K562 (cell line): ENCODE results near the gene CRYBA1. TPM values are rescaled to one million over a fixed set of nuclear protein-coding genes. Genes with fewer than 3 reads are reported as not detected.

Experiments used
- ATF4 ChIP-seq: fragments of 450-650 bp; formaldehyde crosslinking; IDR thresholded peaks from 2 replicates; pipeline ENCODE4 v1.4.0; 2022; ENCODE audit warnings: mild to moderate bottlenecking, moderate library complexity
- GTF2A2 ChIP-seq: IDR thresholded peaks from 2 replicates; pipeline ENCODE4 v1.6.1; 2016; ENCODE audit warnings: mild to moderate bottlenecking, missing genetic modification characterization, missing compliant biosample characterization
- MCM7 ChIP-seq, 2 experiments: fragments of 450-650 bp; IDR thresholded peaks; 2 replicates each; pipeline ENCODE4 v1.6.1; 2016 to 2018
- NFIX ChIP-seq: fragments of 250-450 bp; sonication (Bioruptor Pico); IDR thresholded peaks from 2 replicates; pipeline ENCODE4 v1.4.0; 2020; ENCODE audit warnings: low read depth, mild to moderate bottlenecking, moderate library complexity
- NFXL1 ChIP-seq: fragments of 450-650 bp; formaldehyde crosslinking; IDR thresholded peaks from 2 replicates; pipeline ENCODE4 v1.4.0; 2021; ENCODE audit warnings: mild to moderate bottlenecking
- SMARCC2 ChIP-seq: fragments of 450-650 bp; IDR thresholded peaks from 2 replicates; pipeline ENCODE4 v1.6.1; 2017; ENCODE audit warnings: antibody characterized with exemption, moderate library complexity, mild to moderate bottlenecking, low read depth
- TARDBP ChIP-seq: fragments of 450-650 bp; IDR thresholded peaks from 2 replicates; pipeline ENCODE4 v1.6.1; 2016
- ZBTB34 ChIP-seq: fragments of 250-450 bp; sonication (Bioruptor Pico); IDR thresholded peaks from 2 replicates; pipeline ENCODE4 v1.8.0; 2021; ENCODE audit warnings: mild to moderate bottlenecking, moderate library complexity
- ZC3H11A ChIP-seq: IDR thresholded peaks from 2 replicates; pipeline ENCODE4 v1.6.1; 2012; ENCODE audit warnings: low read depth, low read length, improper control_type of control experiment
- ZNF384 ChIP-seq: IDR thresholded peaks from 2 replicates; pipeline ENCODE4 v1.6.1; 2012; ENCODE audit warnings: low read depth, low read length, improper control_type of control experiment
- ZNF561 ChIP-seq: fragments of 450-650 bp; formaldehyde crosslinking; conservative IDR thresholded peaks from 2 replicates; pipeline ENCODE4 v1.4.0; 2020; ENCODE audit warnings: mild to moderate bottlenecking, moderate library complexity
- polyA plus RNA-seq, 8 experiments: library from polyadenylated mRNA; depleted of rRNA in 4 of 8; stranded (reverse) in 5 of 8; unstranded in 3 of 8; fragments of >200 nt; fragmentation: Nextera tagmentation in 2 of 8; fragmentation: Illumina TruSeq in 1 of 8; extraction: Ambion mirVana in 2 of 8; extraction: Trizol in 1 of 8; gene quantifications; 2 replicates each; pipeline versions ENCODE4 v1.2.1 to v1.2.3, GENCODE V29; 2011 to 2014; ENCODE audit warnings: inconsistent platforms in 1 of 8, missing spikeins in 1 of 8
- total RNA-seq, 7 experiments: library from RNA; depleted of rRNA in 6 of 7; stranded (reverse); fragments of >200 nt in 6 of 7; fragmentation: Illumina TruSeq in 2 of 7; extraction: Trizol in 2 of 7; gene quantifications; 2 replicates each; pipeline versions ENCODE4 v1.2.1 to v1.2.3, GENCODE V29; 2011 to 2021; ENCODE audit warnings: low replicate concordance in 1 of 7
- TF ChIP-seq, protein P1 (sequence below): IDR thresholded peaks from 2 replicates; pipeline ENCODE4 v1.6.1; 2012; ENCODE audit warnings: low read depth, low read length, improper control_type of control experiment, borderline replicate concordance
- TF ChIP-seq, protein P2 (sequence below), 2 experiments: fragments of 450-650 bp in 1 of 2; IDR thresholded peaks; 2 replicates each; pipeline ENCODE4 v1.6.1; 2011 to 2017; ENCODE audit warnings: low read depth in 2 of 2, antibody characterized with exemption in 1 of 2, borderline replicate concordance in 1 of 2, low read length in 1 of 2, mild to moderate bottlenecking in 1 of 2, mixed read lengths in 1 of 2; ENCODE audit not compliant: control insufficient read depth in 1 of 2
- TF ChIP-seq, protein P3 (sequence below): fragments of 450-650 bp; IDR thresholded peaks from 2 replicates; pipeline ENCODE4 v1.6.1; 2016; ENCODE audit warnings: antibody characterized with exemption
- TF ChIP-seq, protein P4 (sequence below): fragments of 450-650 bp; IDR thresholded peaks from 2 replicates; pipeline ENCODE4 v1.7.1; 2018; ENCODE audit warnings: mild to moderate bottlenecking, low read depth; ENCODE audit not compliant: partially characterized antibody

Gene CRYBA1
- total and polyA plus RNA-seq, 9 of the 15 experiments (the other 6 are each of a cell fraction or from before 2014, with no cell fraction given): not detected

GRCh38 chr17:29293890-29294579 lies 47.4 kb downstream of the CRYBA1 start, which contains the start of gene NUFIP2 (continued):
- TF ChIP-seq, protein P1, sequence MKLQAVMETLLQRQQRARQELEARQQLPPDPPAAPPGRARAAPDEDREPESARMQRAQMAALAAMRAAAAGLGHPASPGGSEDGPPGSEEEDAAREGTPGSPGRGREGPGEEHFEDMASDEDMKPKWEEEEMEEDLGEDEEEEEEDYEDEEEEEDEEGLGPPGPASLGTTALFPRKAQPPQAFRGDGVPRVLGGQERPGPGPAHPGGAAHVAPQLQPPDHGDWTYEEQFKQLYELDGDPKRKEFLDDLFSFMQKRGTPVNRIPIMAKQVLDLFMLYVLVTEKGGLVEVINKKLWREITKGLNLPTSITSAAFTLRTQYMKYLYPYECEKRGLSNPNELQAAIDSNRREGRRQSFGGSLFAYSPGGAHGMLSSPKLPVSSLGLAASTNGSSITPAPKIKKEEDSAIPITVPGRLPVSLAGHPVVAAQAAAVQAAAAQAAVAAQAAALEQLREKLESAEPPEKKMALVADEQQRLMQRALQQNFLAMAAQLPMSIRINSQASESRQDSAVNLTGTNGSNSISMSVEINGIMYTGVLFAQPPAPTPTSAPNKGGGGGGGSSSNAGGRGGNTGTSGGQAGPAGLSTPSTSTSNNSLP: no peak
- TF ChIP-seq, protein P2, sequence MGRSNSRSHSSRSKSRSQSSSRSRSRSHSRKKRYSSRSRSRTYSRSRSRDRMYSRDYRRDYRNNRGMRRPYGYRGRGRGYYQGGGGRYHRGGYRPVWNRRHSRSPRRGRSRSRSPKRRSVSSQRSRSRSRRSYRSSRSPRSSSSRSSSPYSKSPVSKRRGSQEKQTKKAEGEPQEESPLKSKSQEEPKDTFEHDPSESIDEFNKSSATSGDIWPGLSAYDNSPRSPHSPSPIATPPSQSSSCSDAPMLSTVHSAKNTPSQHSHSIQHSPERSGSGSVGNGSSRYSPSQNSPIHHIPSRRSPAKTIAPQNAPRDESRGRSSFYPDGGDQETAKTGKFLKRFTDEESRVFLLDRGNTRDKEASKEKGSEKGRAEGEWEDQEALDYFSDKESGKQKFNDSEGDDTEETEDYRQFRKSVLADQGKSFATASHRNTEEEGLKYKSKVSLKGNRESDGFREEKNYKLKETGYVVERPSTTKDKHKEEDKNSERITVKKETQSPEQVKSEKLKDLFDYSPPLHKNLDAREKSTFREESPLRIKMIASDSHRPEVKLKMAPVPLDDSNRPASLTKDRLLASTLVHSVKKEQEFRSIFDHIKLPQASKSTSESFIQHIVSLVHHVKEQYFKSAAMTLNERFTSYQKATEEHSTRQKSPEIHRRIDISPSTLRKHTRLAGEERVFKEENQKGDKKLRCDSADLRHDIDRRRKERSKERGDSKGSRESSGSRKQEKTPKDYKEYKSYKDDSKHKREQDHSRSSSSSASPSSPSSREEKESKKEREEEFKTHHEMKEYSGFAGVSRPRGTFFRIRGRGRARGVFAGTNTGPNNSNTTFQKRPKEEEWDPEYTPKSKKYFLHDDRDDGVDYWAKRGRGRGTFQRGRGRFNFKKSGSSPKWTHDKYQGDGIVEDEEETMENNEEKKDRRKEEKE (IDR thresholded peaks at IDR 0.05; ENCODE audit: borderline replicate concordance in 1 of 2, control insufficient read depth in 1 of 2, low read depth in 2 of 2, low read length in 1 of 2): no peak
- peak; percentile 89 for TF ChIP-seq TARDBP
- TF ChIP-seq ATF4 (CRISPR knock-in tag): 0 out of 2 replicates have a peak, but pooled peaks have one; percentile 56
- TF ChIP-seq ZC3H11A: no peak
- TF ChIP-seq ZBTB34 (CRISPR knock-in tag): 0 out of 2 replicates have a peak, but pooled peaks have one; percentile 60
- TF ChIP-seq SMARCC2: no peak
- TF ChIP-seq, protein P3, sequence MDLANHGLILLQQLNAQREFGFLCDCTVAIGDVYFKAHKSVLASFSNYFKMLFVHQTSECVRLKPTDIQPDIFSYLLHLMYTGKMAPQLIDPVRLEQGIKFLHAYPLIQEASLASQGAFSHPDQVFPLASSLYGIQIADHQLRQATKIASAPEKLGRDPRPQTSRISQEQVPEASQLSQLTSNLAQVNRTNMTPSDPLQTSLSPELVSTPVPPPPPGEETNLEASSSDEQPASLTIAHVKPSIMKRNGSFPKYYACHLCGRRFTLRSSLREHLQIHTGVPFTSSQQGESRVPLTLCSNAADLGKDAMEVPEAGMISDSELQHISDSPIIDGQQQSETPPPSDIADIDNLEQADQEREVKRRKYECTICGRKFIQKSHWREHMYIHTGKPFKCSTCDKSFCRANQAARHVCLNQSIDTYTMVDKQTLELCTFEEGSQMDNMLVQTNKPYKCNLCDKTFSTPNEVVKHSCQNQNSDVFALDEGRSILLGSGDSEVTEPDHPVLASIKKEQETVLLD: peak; percentile 62; the same call in 1 of the 2 replicates
- TF ChIP-seq MCM7 (IDR thresholded peaks at IDR 0.05): no peak
- TF ChIP-seq ZNF561 (CRISPR knock-in tag): peak; percentile 67; the same call in 1 of the 2 replicates
- TF ChIP-seq NFXL1 (CRISPR knock-in tag): peak; percentile 27; the same call in 1 of the 2 replicates
- peak; percentile 2; the same call in 1 of the 2 replicates for TF ChIP-seq GTF2A2
- peak; percentile 34; the same call in 1 of the 2 replicates for TF ChIP-seq ZNF384
- TF ChIP-seq NFIX (CRISPR knock-in tag): no peak
- TF ChIP-seq, protein P4, sequence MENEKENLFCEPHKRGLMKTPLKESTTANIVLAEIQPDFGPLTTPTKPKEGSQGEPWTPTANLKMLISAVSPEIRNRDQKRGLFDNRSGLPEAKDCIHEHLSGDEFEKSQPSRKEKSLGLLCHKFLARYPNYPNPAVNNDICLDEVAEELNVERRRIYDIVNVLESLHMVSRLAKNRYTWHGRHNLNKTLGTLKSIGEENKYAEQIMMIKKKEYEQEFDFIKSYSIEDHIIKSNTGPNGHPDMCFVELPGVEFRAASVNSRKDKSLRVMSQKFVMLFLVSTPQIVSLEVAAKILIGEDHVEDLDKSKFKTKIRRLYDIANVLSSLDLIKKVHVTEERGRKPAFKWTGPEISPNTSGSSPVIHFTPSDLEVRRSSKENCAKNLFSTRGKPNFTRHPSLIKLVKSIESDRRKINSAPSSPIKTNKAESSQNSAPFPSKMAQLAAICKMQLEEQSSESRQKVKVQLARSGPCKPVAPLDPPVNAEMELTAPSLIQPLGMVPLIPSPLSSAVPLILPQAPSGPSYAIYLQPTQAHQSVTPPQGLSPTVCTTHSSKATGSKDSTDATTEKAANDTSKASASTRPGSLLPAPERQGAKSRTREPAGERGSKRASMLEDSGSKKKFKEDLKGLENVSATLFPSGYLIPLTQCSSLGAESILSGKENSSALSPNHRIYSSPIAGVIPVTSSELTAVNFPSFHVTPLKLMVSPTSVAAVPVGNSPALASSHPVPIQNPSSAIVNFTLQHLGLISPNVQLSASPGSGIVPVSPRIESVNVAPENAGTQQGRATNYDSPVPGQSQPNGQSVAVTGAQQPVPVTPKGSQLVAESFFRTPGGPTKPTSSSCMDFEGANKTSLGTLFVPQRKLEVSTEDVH: peak; percentile 57
